ENCODE measurements around the gene PPP1R7.

- TF ChIP-seq CTCF (IDR thresholded peaks at IDR 0.05; ENCODE audit: poor library complexity, severe bottlenecking) (no peak), MXI1 (conservative IDR thresholded peaks at IDR 0.05; ENCODE audit: poor library complexity, severe bottlenecking) (no peak), EP300 (conservative IDR thresholded peaks at IDR 0.05; ENCODE audit: poor library complexity, severe bottlenecking) (no peak), RAD21 (conservative IDR thresholded peaks at IDR 0.05) (no peak), REST (IDR thresholded peaks at IDR 0.05; ENCODE audit: borderline replicate concordance) (no peak), EZH2 (IDR thresholded peaks at IDR 0.05; ENCODE audit: borderline replicate concordance, insufficient read depth, low read length, poor library complexity, severe bottlenecking) (no peak)
Measured at GRCh38 chr2:241157841-241158545, 7.7 kb downstream of the PPP1R7 start.

Data from neural cell (in vitro differentiated cells).